Activated CD8-positive, alpha-beta memory T cell treated with anti-CD3 and anti-CD28 coated beads for 24 hours (primary cell): ENCODE measurements around the gene SLC10A2.
"Not testable (repeated sequence)": the region's sequence is repeated elsewhere in the genome, so short reads cannot be mapped to it uniquely, and the experiment has no call there.

ENCODE experiments used
- DNase-seq: peaks from one replicate; pipeline ENCODE4 v3.0.0-alpha.2; 2020

The SLC10A2 gene, protein sequence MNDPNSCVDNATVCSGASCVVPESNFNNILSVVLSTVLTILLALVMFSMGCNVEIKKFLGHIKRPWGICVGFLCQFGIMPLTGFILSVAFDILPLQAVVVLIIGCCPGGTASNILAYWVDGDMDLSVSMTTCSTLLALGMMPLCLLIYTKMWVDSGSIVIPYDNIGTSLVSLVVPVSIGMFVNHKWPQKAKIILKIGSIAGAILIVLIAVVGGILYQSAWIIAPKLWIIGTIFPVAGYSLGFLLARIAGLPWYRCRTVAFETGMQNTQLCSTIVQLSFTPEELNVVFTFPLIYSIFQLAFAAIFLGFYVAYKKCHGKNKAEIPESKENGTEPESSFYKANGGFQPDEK

GRCh38 chr13:103066079-103066780 lies at the start of gene SLC10A2:
Gene SLC10A2 (minus strand): TSS chr13:103066417. CDS start chr13:103066249, 168 bp downstream.
- no peak for DNase-seq

DNA sequence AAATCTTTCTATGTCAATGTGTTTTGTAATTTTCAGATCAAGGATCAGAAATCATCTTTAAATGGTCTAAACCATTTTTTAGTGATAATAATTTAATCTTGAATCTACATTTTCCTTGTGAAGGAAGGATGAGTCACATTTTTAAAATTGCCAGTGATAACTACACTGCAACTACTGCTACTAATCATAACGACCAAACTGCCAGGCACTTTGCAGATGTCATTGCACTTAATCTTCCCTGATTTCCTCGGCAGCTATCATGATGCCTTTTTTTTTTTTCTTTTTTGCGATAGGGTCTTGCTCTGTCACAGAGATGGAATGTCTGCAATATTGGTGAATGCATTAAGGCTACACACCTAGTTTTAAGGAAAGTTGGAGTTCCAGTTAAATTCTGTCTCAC lies 41.4 kb upstream of the SLC10A2 start:
- no peak for DNase-seq

- no peak for DNase-seq
Measured at GRCh38 chr13:103104340-103104739, 38.1 kb upstream of the SLC10A2 start.

DNA sequence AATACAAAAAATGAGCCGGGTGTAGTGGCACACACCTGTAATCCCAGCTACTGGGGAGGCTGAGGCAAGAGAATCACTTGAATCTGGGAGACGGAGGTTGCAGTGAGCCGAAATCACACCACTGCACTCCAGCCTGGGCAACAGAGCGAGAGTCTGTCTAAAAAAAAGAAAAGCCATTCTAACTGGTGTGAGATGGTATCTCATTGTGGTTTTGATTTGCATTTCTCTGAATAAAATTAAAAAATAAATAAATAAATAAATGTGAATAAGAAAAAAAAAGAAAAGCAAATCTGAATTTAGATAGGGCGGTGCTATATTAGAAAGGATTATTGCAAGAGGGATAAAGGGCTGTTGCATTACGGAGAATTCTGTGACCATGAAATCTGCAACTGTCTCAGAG lies 37.2 kb upstream of the SLC10A2 start:
- not testable (repeated sequence) for DNase-seq

DNA sequence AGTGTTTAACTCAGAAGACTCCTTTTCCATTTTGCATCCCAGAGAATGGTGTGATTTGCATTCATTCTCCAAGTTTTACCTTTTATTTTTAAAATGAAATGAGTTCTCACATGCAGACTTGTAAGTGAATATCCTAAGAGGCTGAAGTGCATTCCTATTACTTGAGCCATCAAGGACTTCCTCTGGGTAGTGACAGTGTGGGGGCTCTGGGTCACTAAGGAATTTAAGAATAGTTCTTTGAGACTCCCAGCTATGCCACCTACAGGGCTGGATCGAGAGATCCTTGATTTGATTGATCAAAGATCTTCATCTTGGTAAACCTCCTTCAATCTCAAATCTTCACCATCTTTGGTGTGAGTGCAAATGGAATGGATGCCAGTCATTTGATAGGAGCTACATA lies 36.3 kb upstream of the SLC10A2 start:
- no peak for DNase-seq

GRCh38 chr13:103101901-103102300 lies 35.7 kb upstream of the SLC10A2 start:
- no peak for DNase-seq

DNA sequence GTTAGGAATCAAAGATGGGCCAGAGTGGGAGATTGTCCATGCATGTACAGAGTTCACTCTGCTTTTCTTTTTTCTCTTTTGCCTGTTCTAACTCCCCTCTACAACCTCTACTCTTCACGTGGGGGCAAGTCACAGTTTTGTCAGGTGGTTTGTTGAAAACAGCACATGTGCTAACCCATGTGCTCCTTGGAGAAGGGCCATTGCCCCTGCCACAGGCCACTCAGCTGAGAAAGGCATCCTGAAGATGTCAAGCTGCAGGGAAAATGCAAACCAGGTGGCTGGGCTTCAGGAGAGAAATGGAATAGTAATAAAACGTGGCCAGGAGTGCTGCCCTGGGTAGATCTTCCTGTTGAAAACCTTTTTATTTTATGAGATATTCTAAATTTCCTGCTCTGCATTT lies 35.3 kb upstream of the SLC10A2 start:
- DNase-seq = no peak

DNA sequence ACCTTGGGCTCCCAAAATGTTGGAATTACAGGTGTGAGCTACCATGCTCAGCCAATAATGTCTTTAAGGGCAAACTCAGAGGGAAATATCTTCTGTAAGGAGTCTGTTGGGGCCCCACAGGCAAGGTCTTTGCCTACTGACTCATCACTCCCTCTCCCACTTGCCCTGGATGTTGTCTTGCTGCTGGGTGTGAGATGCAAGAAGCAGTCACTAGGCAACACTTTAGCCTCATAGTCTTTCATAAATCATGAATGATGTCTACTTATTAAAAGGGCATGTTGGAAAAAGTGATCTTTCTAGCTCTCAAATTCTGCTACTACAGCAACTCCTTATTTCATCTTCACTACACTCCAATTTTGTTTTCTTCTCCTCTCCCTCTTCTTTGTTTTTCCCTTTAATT lies 34.6 kb upstream of the SLC10A2 start:
- DNase-seq = no peak

DNA sequence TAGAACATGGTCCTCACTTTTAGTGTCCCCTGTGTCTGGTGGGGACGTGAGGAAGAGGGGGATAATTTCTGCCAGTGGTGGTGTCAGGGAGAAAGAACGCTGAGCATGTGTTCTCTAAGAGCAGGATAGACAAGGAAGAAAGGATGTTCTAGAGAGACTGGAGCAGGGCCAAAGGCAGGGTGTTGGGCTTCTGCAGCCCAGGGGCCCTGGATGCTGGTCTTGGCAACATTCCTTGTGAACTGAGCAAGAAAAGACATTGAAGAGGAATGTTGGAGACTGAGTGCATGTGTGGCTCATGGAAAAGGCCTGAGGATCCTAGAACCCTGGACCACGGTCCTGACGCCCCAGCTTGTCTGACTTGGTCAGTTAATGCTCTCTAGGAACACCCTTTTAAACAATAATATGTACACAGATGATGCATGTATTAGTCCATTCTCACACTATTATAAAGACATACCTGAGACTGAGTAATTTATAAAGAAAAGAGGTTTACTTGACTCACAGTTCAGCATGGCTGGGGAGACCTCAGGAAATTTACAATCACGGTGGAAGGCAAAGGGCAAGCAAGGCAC lies 33.6 kb upstream of the SLC10A2 start:
- no peak for DNase-seq

- DNase-seq = no peak
Measured at GRCh38 chr13:103098535-103098934, 32.3 kb upstream of the SLC10A2 start.

GRCh38 chr13:103097366-103097928 lies 31.2 kb upstream of the SLC10A2 start:
- DNase-seq = no peak

DNA sequence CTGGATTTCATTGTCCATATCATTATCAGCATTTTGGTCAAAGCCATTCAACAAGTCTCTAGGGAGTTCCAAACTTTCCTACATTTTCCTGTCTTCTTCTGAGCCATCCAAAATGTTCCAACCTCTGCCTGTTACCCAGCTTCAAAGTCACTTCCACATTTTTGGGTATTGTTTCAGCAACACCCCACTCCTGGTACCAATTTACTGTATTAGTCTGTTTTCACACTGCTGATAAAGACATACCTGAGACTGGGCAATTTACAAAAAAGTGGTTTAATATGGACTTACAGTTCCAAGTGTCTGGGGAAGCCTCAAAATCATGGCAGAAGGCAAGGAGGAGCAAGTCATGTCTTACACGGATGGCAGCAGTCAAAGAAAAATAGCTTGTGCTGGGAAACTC lies 27.4 kb upstream of the SLC10A2 start:
- DNase-seq = not testable (repeated sequence)

GRCh38 chr13:103087275-103087674 lies 21.1 kb upstream of the SLC10A2 start:
- DNase-seq = no peak

GRCh38 chr13:103081435-103081834 lies 15.2 kb upstream of the SLC10A2 start:
- DNase-seq = no peak

- DNase-seq = no peak
Measured at GRCh38 chr13:103078158-103078557, 11.9 kb upstream of the SLC10A2 start.

GRCh38 chr13:103068836-103069235 lies 2.6 kb upstream of the SLC10A2 start:
- DNase-seq = no peak

DNA sequence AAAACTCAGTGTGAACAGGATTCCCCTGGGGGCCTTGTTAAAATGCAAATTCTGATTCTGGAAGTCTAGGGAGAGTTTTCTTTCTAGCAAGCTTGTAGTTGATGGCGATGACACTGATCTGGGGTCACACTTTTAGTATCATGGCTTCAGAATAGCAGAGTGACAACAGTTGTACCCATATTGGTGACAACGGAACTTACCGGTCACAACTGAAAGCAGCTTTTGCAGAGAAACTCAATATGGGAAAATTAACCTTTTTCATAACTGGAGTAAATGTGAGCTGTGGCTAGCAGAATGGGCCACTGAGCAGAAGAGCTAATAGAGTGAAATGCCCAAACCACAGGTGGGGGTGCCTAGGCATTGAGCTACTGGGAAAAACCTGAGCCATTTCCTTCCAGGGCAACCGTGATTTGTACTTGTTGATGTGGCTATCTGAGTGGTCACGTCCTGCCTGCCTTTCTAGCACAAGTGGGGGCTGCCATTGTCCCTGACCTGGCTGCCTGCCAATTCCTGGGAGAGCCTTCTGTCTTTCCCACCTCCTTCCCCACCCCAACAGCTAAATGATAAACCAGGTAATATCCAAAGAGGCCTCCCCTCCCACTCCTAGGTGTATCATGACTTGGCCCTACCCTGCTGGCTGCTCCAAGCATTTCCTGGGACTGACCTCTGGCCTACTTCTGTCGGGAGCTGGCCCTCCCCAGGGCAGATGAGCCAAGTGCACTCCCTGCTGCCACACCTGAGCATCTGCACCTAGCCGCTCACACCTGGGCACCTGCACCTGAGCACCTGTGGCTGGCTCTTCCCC lies 1.7 kb upstream of the SLC10A2 start:
- DNase-seq = no peak

DNA sequence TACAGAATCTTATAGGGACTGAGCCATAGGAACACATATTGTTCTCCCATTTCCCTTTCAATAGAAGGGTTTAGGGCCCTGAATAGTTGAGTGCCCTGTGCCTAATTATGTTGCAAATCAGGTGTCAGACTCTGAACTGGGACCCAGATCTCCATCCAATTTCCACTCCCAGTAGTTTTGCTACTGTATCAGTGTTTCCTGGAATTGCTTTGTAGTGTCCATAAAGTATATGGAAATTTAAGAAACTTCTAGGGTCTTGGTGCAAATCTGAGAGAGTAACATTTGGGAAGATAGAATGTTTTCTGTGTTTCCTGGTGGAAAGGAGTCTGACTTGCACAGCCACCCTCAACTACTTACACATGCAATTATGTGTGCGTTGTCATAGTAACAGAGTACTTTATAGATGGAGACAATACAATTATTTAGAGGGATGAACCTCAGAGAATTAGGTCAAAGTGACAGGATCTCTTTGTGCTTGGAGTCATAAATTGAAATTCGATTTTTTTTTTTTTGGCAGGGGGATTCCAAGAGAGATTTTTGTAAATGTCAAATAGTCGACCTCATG lies 646 bp upstream of the SLC10A2 start:
- DNase-seq = no peak

DNA sequence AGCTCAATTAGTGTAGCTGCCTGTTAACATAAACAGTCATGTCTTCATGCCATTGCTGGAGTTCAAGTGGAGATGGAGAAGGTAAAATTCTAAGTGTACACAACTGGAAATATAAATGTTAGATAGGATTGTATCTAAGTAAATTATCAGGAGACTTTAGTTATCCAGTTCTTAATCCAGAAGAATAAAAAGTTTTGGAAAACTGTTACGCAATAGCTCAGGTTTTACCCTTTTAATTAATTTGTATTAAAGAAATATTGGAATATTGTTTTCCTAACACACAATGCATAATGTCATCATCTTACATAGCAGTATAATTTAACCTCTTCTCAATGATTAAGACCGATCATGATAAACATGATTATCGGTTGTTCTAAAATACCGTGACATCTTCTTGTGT lies 2.8 kb downstream of the SLC10A2 start:
- no peak for DNase-seq

DNA sequence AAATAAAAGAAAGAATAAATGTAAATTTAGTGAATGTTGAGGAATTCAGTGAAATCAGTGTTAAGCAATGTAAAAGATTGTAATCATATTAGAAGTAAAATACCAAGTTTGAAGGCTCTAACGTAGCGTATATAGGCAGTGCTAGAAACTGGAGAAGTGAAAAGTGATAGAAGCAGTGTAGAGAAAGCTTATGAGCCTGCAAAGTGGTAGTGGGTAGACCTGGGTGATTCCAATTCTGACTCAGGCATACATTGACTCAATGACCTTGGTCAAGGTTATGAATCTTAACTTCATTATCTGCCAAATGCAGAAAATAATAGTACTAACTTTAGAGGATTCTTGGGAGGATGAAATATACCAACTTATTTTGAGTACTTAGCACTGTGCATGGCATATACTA lies 4.1 kb downstream of the SLC10A2 start:
- DNase-seq = no peak

DNA sequence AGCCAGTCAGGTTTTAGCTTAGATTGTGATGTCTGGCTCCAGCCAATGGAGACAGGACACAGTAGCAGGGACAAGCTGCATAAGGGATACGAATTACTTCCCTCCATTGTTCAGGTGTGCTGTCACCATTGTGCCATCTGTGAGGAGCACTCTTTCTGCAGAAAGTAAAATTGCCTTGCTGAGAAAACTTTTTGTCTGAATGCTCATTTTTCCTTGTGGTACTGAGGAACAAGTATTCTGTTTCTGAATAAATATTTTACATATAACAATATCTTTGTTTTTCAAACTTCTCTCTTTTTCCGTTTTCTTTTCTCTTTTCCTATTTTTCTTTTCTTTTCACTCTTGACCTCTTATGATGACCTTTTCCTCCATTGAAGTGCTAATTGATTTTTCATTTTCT lies 10.2 kb downstream of the SLC10A2 start:
- DNase-seq = no peak

GRCh38 chr13:103055166-103055565 lies 11.1 kb downstream of the SLC10A2 start:
- no peak for DNase-seq

DNA sequence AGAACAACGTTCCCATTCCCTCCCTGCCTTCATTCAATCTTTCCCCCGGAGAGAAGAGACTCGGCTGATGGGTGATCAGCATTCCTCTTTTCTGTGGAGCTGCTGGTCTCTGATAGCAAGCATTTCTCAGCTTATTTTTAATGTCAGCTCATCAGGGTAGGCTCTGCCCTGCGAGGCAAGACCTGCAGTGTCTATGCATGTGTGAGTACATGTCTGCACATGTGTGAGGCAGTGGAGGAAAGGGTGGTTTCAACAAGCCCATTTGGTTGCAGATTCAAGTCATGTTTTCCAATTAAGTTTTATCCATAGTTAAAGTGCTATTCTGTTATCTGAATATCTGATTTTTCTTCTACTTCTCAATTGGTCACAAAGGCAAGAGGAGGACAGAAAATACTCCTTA lies 19.5 kb downstream of the SLC10A2 start:
- no peak for DNase-seq
